ENCODE data around the gene FAM117A. TPM values are rescaled to one million over a fixed set of nuclear protein-coding genes. Genes with fewer than 3 reads are reported as not detected.

Gene FAM117A
- total RNA-seq, 1 experiment from 2014 or later: 41.5 TPM

GRCh38 chr17:49690256-49690655 is 73.7 kb downstream of the FAM117A start:
- H3K4me3 Mint-ChIP-seq (ENCODE audit: unreplicated experiment): no peak overlapping the region
- peaks cover 7% of the 10 kb centered on the region for H3K27me3 Mint-ChIP-seq (ENCODE audit: insufficient read depth, unreplicated experiment)
- CTCF ChIA-PET: interaction anchor here (1.2 to 2.5 kb wide), 3 partner anchors 18 to 120 kb away, joined by 3 to 11 read pairs (median 9); partner anchors contain the start of gene SLC35B1
- intact Hi-C loops (cut with micrococcal nuclease; ENCODE audit: unreplicated experiment): no loop called here
- H3K27me3 ChIP-seq (replicated peaks; ENCODE audit: control insufficient read depth, insufficient read depth, low read length): no peaks in the 10 kb centered on the region
- POLR2A ChIA-PET: interaction anchor here (0.5 kb wide), 1 partner anchor 13 kb away, joined by 3 read pairs; no protein-coding TSS in a partner anchor
- TF ChIP-seq CTCF (IDR thresholded peaks at IDR 0.05; ENCODE audit: insufficient read depth in 1 of 2, low read depth in 1 of 2, low read length in 1 of 2, severe bottlenecking in 1 of 2, unreplicated experiment in 1 of 2): no peak
- DNase-seq: peak in 1 of 2 experiments; percentile 27
- H3K4me1 Mint-ChIP-seq (ENCODE audit: low read depth, unreplicated experiment): peaks cover 13% of the 10 kb centered on the region
- no peaks in the 10 kb centered on the region for H3K36me3 Mint-ChIP-seq (ENCODE audit: insufficient read depth, unreplicated experiment)
- no TSS peak for BruUV-seq (replicated peaks)
- no peaks in the 10 kb centered on the region for H3K9me3 Mint-ChIP-seq (ENCODE audit: unreplicated experiment)
- H3K4me1 ChIP-seq: peaks cover 5% of the 10 kb centered on the region
- no peak overlapping the region for H3K4me3 ChIP-seq (ENCODE audit: low read depth, low read length)
- H3K36me3 ChIP-seq (ENCODE audit: control insufficient read depth, insufficient read depth, low read length): no peaks in the 10 kb centered on the region
- no peaks in the 10 kb centered on the region for H3K9me3 ChIP-seq
- H3K27ac Mint-ChIP-seq (ENCODE audit: unreplicated experiment): no peak overlapping the region

GRCh38 chr17:49688848-49689247 is 75.1 kb downstream of the FAM117A start:
- ChIA-PET CTCF (interaction anchor here (0.7 to 1.6 kb wide), 5 partner anchors 9 to 132 kb away, joined by 3 to 10 read pairs (median 4); no protein-coding TSS in a partner anchor), POLR2A (no interaction called here)
- Histone ChIP-seq H3K27me3 (replicated peaks; ENCODE audit: control insufficient read depth, insufficient read depth, low read length) (no peaks in the 10 kb centered on the region), H3K36me3 (ENCODE audit: control insufficient read depth, insufficient read depth, low read length) (no peaks in the 10 kb centered on the region), H3K9me3 (no peaks in the 10 kb centered on the region), H3K4me1 (peaks cover 5% of the 10 kb centered on the region), H3K4me3 (ENCODE audit: low read depth, low read length) (no peak overlapping the region)
- Mint-ChIP-seq H3K9me3 (ENCODE audit: unreplicated experiment) (no peaks in the 10 kb centered on the region), H3K27ac (ENCODE audit: unreplicated experiment) (no peak overlapping the region), H3K27me3 (ENCODE audit: insufficient read depth, unreplicated experiment) (peaks cover 7% of the 10 kb centered on the region), H3K36me3 (ENCODE audit: insufficient read depth, unreplicated experiment) (no peaks in the 10 kb centered on the region), H3K4me1 (ENCODE audit: low read depth, unreplicated experiment) (peaks cover 7% of the 10 kb centered on the region), H3K4me3 (ENCODE audit: unreplicated experiment) (no peak overlapping the region)
- no peak for TF ChIP-seq CTCF (IDR thresholded peaks at IDR 0.05; ENCODE audit: insufficient read depth in 1 of 2, low read depth in 1 of 2, low read length in 1 of 2, severe bottlenecking in 1 of 2, unreplicated experiment in 1 of 2)
- intact Hi-C loops (cut with micrococcal nuclease; ENCODE audit: unreplicated experiment): no loop called here
- no TSS peak for BruUV-seq (replicated peaks)
- peak in 1 of 2 experiments; percentile 21 for DNase-seq

GRCh38 chr17:49687878-49688491 is 75.9 kb downstream of the FAM117A start:
- CTCF ChIA-PET: interaction anchor here (0.7 to 1.6 kb wide), 7 partner anchors 10 to 132 kb away, joined by 3 to 14 read pairs (median 5); no protein-coding TSS in a partner anchor
- BruUV-seq (replicated peaks): no TSS peak

More at GRCh38 chr17:49687878-49688491, 75.9 kb downstream of the FAM117A start:
- no peak overlapping the region for H3K4me3 ChIP-seq (ENCODE audit: low read depth, low read length)
- H3K27me3 ChIP-seq (replicated peaks; ENCODE audit: control insufficient read depth, insufficient read depth, low read length): no peaks in the 10 kb centered on the region
- Mint-ChIP-seq H3K27me3 (ENCODE audit: insufficient read depth, unreplicated experiment) (peaks cover 7% of the 10 kb centered on the region), H3K4me1 (ENCODE audit: low read depth, unreplicated experiment) (peaks cover 7% of the 10 kb centered on the region), H3K27ac (ENCODE audit: unreplicated experiment) (no peak overlapping the region), H3K36me3 (ENCODE audit: insufficient read depth, unreplicated experiment) (no peaks in the 10 kb centered on the region), H3K4me3 (ENCODE audit: unreplicated experiment) (no peak overlapping the region), H3K9me3 (ENCODE audit: unreplicated experiment) (no peaks in the 10 kb centered on the region)
- H3K9me3 ChIP-seq: no peaks in the 10 kb centered on the region
- TF ChIP-seq CTCF (IDR thresholded peaks at IDR 0.05; ENCODE audit: insufficient read depth in 1 of 2, low read depth in 1 of 2, low read length in 1 of 2, severe bottlenecking in 1 of 2, unreplicated experiment in 1 of 2): no peak
- H3K4me1 ChIP-seq: peaks cover 5% of the 10 kb centered on the region
- POLR2A ChIA-PET: interaction anchor here (0.7 kb wide), 1 partner anchor 10 kb away, joined by 5 read pairs; no protein-coding TSS in a partner anchor
- intact Hi-C loops (cut with micrococcal nuclease; ENCODE audit: unreplicated experiment): no loop called here
- DNase-seq: peak in 1 of 2 experiments; percentile 38
- H3K36me3 ChIP-seq (ENCODE audit: control insufficient read depth, insufficient read depth, low read length): no peaks in the 10 kb centered on the region

Measured in Caco-2 (cell line).